ENCODE results near the gene FOXP3. TPM values are rescaled to one million over a fixed set of nuclear protein-coding genes. Genes with fewer than 3 reads are reported as not detected.
A peak's percentile ranks its signal among the peaks of the same experiment; 100 is the strongest.

The FOXP3 gene
- total RNA-seq, 1 experiment from 2014 or later, result 0.68 TPM

GRCh38 chrX:49250578-49250977 is 13.9 kb downstream of the FOXP3 start:
- H3K14ac ChIP-seq (ENCODE audit: insufficient read depth, low read length), result no peak overlapping the region
- Mint-ChIP-seq H3K4me1 (no peaks in the 10 kb centered on the region), H3K27ac (peak overlapping the region in 1 of 3 experiments; percentile 18; a peak in 2 of 7 replicates), H3K4me3 (no peak overlapping the region; a peak in 1 of 5 replicates), H3K27me3 (ENCODE audit: low read depth) (no peaks in the 10 kb centered on the region; the same call in 1 of the 2 replicates), H3K36me3 (ENCODE audit: insufficient read depth in 1 of 3, low read depth in 3 of 3) (peaks cover 12 to 37% (median 18%) of the 10 kb centered on the region in 3 experiments), H3K9me3 (peaks cover 63 to 79% of the 10 kb centered on the region in 2 experiments)
- H3K23me2 ChIP-seq (ENCODE audit: insufficient read length, low read depth, low read length, poor library complexity, severe bottlenecking), result no peaks in the 10 kb centered on the region
- no peak overlapping the region for H3K4me2 ChIP-seq (ENCODE audit: insufficient read depth, insufficient read length, low read length)
- H2BK5ac ChIP-seq (ENCODE audit: insufficient read length, low read length), result no peak overlapping the region
- H3K27me3 ChIP-seq (ENCODE audit: insufficient read depth, low read length), result no peaks in the 10 kb centered on the region
- TF ChIP-seq CTCF (conservative IDR thresholded peaks at IDR 0.05), result no peak
- H4K91ac ChIP-seq (ENCODE audit: insufficient read length, low read depth, low read length), result no peak overlapping the region
- peaks cover 27% of the 10 kb centered on the region for H3K9me3 ChIP-seq (ENCODE audit: control insufficient read depth, low read depth, low read length)
- DNase-seq, result no peak
- no peak overlapping the region for H2BK20ac ChIP-seq (ENCODE audit: low read depth, low read length, poor library complexity, severe bottlenecking)
- H3K23ac ChIP-seq (ENCODE audit: insufficient read length, low read depth, low read length), result no peak overlapping the region
- H3K79me1 ChIP-seq (ENCODE audit: insufficient read depth, low read depth, low read length, poor library complexity, severe bottlenecking), result no peaks in the 10 kb centered on the region
- no peak overlapping the region for H3K18ac ChIP-seq (ENCODE audit: insufficient read length, low read depth, low read length)
- no peak overlapping the region for H2BK120ac ChIP-seq (ENCODE audit: low read depth, low read length, poor library complexity, severe bottlenecking)
- H3K9ac ChIP-seq (ENCODE audit: extremely low read depth, insufficient read length, low read length), result no peak overlapping the region
- H3K4ac ChIP-seq (ENCODE audit: low read depth, low read length), result no peak overlapping the region
- H2BK15ac ChIP-seq (ENCODE audit: low read depth, low read length), result no peak overlapping the region
- no peaks in the 10 kb centered on the region for H4K20me1 ChIP-seq (ENCODE audit: control insufficient read depth, insufficient read depth, insufficient read length)
- no peak overlapping the region for H4K8ac ChIP-seq (replicated peaks; ENCODE audit: insufficient read length, low read depth, low read length)
- no CpG with 5 or more reads among the region's 9 CpGs for WGBS (ENCODE audit: extremely low coverage, insufficient read length, low lambda C conversion rate)
- H3K56ac ChIP-seq (ENCODE audit: insufficient read length, low read depth, low read length), result no peak overlapping the region
- no peak overlapping the region for H4K5ac ChIP-seq (ENCODE audit: insufficient read length, low read depth, low read length)
- H2AFZ ChIP-seq (ENCODE audit: low read length), result no peak overlapping the region
- H3K4me1 ChIP-seq (ENCODE audit: insufficient read depth, low read length), result no peaks in the 10 kb centered on the region
- H3K79me2 ChIP-seq (ENCODE audit: insufficient read depth, low read length), result no peaks in the 10 kb centered on the region
- no peak overlapping the region for H3T11ph ChIP-seq (ENCODE audit: low read length)
- H2AK5ac ChIP-seq (ENCODE audit: insufficient read length, low read length), result no peak overlapping the region
- no peak overlapping the region for H3K27ac ChIP-seq (ENCODE audit: insufficient read length, low read depth, low read length)
- H2BK12ac ChIP-seq (ENCODE audit: insufficient read length, low read depth, low read length), result no peak overlapping the region
